Adrenal gland (tissue), 5 donors: Measurements from ENCODE around the gene OR6X1.

Experiments used
- POLR2A ChIP-seq, 2 donors: fragments of 450-650 bp; IDR thresholded peaks; one replicate each; pipeline ENCODE4 v1.6.1; 2017; ENCODE audit warnings: antibody characterized with exemption in 2 of 2, mild to moderate bottlenecking in 2 of 2, moderate library complexity in 1 of 2
- TF ChIP-seq, protein P1 (sequence below), 6 experiments: fragments of 450-650 bp in 4 of 6; fragments of 200-600 bp in 2 of 6; sonication (generic) in 1 of 6; IDR thresholded peaks; 1 replicate in 5 of 6; 2 replicates in 1 of 6; pipeline versions ENCODE4 v1.5.1 to v1.8.0; 2016 to 2021; ENCODE audit warnings: antibody characterized with exemption in 6 of 6, mild to moderate bottlenecking in 2 of 6, moderate library complexity in 1 of 6
- donor health status: DM: no; HTN: no; CAD: no.

DNA sequence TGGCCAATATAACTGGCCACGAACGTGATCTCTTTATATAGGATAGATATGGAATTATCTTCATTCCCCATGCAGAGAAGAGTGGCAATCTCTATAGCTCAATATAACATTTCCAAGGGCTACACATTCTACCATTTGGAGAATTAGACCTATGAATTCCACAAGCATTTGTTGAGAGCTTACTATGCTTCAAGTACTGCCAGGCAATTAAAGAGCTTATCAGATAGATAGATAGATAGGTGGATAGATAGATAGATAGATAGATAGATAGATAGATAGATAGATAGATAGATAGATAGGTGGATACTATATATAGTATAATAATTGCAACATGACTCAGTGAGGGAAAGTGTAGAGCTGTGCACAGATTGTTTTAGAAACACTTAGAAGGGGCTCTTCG is 1.5 kb upstream of the OR6X1 start:
- TF ChIP-seq POLR2A (IDR thresholded peaks at IDR 0.05) = no peak
- TF ChIP-seq, protein P1, sequence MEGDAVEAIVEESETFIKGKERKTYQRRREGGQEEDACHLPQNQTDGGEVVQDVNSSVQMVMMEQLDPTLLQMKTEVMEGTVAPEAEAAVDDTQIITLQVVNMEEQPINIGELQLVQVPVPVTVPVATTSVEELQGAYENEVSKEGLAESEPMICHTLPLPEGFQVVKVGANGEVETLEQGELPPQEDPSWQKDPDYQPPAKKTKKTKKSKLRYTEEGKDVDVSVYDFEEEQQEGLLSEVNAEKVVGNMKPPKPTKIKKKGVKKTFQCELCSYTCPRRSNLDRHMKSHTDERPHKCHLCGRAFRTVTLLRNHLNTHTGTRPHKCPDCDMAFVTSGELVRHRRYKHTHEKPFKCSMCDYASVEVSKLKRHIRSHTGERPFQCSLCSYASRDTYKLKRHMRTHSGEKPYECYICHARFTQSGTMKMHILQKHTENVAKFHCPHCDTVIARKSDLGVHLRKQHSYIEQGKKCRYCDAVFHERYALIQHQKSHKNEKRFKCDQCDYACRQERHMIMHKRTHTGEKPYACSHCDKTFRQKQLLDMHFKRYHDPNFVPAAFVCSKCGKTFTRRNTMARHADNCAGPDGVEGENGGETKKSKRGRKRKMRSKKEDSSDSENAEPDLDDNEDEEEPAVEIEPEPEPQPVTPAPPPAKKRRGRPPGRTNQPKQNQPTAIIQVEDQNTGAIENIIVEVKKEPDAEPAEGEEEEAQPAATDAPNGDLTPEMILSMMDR (IDR thresholded peaks at IDR 0.05) = no peak
